ENCODE data around the gene PCDHB11.
"Not testable (repeated sequence)": the region's sequence is repeated elsewhere in the genome, so short reads cannot be mapped to it uniquely, and the experiment has no call there.

The PCDHB11 gene

GRCh38 chr5:141186897-141187512 is 12.4 kb upstream of the PCDHB11 start, which contains the start of gene PCDHB9:
Gene PCDHB9, plus strand, starts transcription at chr5:141187161. Its CDS starts 158 bp downstream, at chr5:141187319.
- no peak for DNase-seq (ENCODE audit: low spot score)

DNA sequence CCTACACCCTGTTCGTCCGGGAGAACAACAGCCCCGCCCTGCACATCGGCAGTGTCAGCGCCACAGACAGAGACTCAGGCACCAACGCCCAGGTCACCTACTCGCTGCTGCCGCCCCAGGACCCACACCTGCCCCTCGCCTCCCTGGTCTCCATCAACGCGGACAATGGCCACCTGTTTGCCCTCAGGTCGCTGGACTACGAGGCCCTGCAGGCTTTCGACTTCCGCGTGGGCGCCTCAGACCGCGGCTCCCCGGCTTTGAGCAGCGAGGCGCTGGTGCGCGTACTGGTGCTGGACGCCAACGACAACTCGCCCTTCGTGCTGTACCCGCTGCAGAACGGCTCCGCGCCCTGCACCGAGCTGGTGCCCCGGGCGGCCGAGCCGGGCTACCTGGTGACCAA is 10.7 kb upstream of the PCDHB11 start:
- DNase-seq (ENCODE audit: low spot score), result not testable (repeated sequence)

DNA sequence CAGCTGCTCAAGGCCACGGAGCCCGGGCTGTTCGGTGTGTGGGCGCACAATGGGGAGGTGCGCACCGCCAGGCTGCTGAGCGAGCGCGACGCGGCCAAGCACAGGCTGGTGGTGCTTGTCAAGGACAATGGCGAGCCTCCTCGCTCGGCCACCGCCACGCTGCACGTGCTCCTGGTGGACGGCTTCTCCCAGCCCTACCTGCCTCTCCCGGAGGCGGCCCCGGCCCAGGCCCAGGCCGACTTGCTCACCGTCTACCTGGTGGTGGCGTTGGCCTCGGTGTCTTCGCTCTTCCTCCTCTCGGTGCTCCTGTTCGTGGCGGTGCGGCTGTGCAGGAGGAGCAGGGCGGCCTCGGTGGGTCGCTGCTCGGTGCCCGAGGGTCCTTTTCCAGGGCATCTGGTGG is 10.3 kb upstream of the PCDHB11 start:
- not testable (repeated sequence) for DNase-seq (ENCODE audit: low spot score)

- no peak for DNase-seq (ENCODE audit: low spot score)
Measured at GRCh38 chr5:141192110-141192725, 7.2 kb upstream of the PCDHB11 start, which contains the start of gene PCDHB10. Gene PCDHB10, plus strand, starts transcription at chr5:141192353. Its CDS starts 200 bp downstream, at chr5:141192553.

- DNase-seq (ENCODE audit: low spot score), result not testable (repeated sequence)
Measured at GRCh38 chr5:141194332-141194731, 5.1 kb upstream of the PCDHB11 start.

DNA sequence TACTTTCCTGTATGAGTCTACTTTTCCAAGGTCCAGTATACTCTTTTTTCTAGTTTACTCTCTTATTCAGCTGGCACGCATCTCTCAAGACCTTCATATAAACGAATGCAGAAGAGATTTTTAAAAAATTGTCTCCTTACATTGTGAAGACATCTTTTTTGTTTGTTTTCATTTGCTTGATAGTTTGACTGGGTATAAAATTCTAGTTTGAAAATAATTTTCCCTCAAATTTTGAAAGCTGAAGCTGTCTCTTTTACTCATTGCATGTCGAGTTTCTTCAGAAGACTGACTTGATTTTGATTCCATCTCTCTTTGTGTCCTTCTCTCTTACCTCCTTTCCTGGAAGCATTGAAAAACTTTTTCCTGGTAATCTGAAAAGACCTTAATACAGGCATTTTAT is 3.1 kb upstream of the PCDHB11 start:
- DNase-seq (ENCODE audit: low spot score), result no peak

DNA sequence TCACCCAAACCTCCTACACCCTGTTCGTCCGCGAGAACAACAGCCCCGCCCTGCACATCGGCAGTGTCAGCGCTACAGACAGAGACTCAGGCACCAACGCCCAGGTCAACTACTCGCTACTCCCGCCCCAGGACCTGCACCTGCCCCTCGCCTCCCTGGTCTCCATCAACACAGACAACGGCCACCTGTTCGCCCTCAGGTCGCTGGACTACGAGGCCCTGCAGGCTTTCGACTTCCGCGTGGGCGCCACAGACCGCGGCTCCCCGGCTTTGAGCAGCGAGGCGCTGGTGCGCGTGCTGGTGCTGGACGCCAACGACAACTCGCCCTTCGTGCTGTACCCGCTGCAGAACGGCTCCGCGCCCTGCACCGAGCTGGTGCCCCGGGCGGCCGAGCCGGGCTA is 1.7 kb downstream of the PCDHB11 start:
- DNase-seq (ENCODE audit: low spot score), result not testable (repeated sequence)

GRCh38 chr5:141201646-141202045 is 2.2 kb downstream of the PCDHB11 start:
- not testable (repeated sequence) for DNase-seq (ENCODE audit: low spot score)

DNA sequence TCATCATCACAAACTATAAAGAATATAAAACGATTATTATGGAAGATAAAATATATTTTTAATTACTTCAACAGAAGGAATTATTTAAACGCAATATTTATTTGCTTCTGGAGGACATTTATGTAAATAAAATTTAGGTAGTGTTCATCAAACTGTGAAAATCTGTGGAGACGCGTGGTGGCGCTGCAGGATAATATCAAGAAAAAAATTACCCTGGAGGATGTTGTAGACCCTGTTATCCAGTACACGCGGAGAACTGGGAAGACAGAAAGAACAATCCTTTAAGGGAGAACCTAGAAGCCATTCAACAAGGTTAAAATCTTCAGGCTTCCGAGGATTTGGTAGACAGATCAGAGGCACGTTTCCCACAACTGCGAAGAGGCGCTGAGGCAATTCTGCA is 9.1 kb downstream of the PCDHB11 start, which contains the start of gene PCDHB12:
TSS of gene PCDHB12 (plus strand) at position 242 of the 400 bp plus-strand sequence. CDS start 189 bp downstream, outside the sequence.
- no peak for DNase-seq (ENCODE audit: low spot score)

- DNase-seq (ENCODE audit: low spot score), result not testable (repeated sequence)
Measured at GRCh38 chr5:141210281-141210680, 10.9 kb downstream of the PCDHB11 start.

- not testable (repeated sequence) for DNase-seq (ENCODE audit: low spot score)
Measured at GRCh38 chr5:141210849-141211248, 11.4 kb downstream of the PCDHB11 start.

- not testable (repeated sequence) for DNase-seq (ENCODE audit: low spot score)
Measured at GRCh38 chr5:141213656-141214339, 14.4 kb downstream of the PCDHB11 start, which contains the start of gene PCDHB13. Gene PCDHB13, plus strand, starts transcription at chr5:141213919. Its CDS starts 205 bp downstream, at chr5:141214124.

GRCh38 chr5:141214583-141214982 is 15.2 kb downstream of the PCDHB11 start:
- DNase-seq (ENCODE audit: low spot score), result not testable (repeated sequence)

DNA sequence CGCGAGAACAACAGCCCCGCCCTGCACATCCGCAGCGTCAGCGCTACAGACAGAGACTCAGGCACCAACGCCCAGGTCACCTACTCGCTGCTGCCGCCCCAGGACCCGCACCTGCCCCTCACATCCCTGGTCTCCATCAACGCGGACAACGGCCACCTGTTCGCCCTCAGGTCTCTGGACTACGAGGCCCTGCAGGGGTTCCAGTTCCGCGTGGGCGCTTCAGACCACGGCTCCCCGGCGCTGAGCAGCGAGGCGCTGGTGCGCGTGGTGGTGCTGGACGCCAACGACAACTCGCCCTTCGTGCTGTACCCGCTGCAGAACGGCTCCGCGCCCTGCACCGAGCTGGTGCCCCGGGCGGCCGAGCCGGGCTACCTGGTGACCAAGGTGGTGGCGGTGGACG is 16.1 kb downstream of the PCDHB11 start:
- DNase-seq (ENCODE audit: low spot score), result not testable (repeated sequence)

DNA sequence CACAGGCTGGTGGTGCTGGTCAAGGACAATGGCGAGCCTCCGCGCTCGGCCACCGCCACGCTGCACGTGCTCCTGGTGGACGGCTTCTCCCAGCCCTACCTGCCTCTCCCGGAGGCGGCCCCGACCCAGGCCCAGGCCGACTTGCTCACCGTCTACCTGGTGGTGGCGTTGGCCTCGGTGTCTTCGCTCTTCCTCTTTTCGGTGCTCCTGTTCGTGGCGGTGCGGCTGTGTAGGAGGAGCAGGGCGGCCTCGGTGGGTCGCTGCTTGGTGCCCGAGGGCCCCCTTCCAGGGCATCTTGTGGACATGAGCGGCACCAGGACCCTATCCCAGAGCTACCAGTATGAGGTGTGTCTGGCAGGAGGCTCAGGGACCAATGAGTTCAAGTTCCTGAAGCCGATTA is 16.6 kb downstream of the PCDHB11 start:
- DNase-seq (ENCODE audit: low spot score), result not testable (repeated sequence)

- DNase-seq (ENCODE audit: low spot score), result no peak
Measured at GRCh38 chr5:141223112-141223783, 23.8 kb downstream of the PCDHB11 start, which contains the start of gene PCDHB14. Gene PCDHB14, plus strand, starts transcription at chr5:141223343. Its CDS starts 163 bp downstream, at chr5:141223506.

DNA sequence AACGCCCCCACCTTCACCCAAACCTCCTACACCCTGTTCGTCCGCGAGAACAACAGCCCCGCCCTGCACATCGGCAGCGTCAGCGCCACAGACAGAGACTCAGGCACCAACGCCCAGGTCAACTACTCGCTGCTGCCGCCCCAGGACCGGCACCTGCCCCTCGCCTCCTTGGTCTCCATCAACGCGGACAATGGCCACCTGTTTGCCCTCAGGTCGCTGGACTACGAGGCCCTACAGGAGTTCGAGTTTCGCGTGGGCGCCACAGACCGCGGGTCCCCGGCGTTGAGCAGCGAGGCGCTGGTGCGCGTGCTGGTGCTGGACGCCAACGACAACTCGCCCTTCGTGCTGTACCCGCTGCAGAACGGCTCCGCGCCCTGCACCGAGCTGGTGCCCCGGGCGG is 25.4 kb downstream of the PCDHB11 start:
- DNase-seq (ENCODE audit: low spot score), result not testable (repeated sequence)

- DNase-seq (ENCODE audit: low spot score), result not testable (repeated sequence)
Measured at GRCh38 chr5:141225421-141225820, 26.0 kb downstream of the PCDHB11 start.

DNA sequence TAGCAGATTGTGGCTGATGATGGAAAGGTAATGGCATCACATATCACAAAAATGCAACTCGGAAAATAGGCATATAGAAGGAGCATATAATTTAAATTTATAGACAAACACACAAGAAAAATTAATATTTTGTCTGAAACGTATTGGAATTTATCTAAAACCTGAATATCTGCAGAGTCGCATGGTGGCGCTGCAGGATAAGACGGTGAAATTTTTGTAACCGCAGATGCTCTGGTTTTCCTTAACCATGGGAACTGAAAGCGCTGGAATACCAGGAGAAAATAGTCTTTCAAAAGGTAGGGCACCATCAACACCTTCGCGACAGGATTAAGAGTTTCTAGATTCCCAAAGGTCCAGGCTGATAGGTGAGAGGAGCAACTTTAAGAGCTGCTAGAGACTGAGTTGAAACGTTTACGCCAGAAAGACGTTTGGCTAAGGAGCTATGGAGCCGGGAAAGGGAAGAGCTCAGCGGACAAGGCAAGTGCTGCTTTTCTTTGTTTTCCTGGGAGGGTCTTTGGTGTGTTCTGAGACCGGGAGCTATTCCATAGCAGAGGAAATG is 34.8 kb downstream of the PCDHB11 start:
- no peak for DNase-seq (ENCODE audit: low spot score)

- DNase-seq (ENCODE audit: low spot score), result not testable (repeated sequence)
Measured at GRCh38 chr5:141235922-141236321, 36.5 kb downstream of the PCDHB11 start.

- no peak for DNase-seq (ENCODE audit: low spot score)
Measured at GRCh38 chr5:141236516-141237313, 37.3 kb downstream of the PCDHB11 start.

Data from CD4-positive, alpha-beta T cell treated with Interleukin-6 at 100 ng/mL for 8 hours (primary cell).